ENCODE measurements around the gene EMC8. TPM values are rescaled to one million over a fixed set of nuclear protein-coding genes. Genes with fewer than 3 reads are reported as not detected.

Gene EMC8
- total RNA-seq, 1 experiment from 2014 or later, result 38.2 TPM

DNA sequence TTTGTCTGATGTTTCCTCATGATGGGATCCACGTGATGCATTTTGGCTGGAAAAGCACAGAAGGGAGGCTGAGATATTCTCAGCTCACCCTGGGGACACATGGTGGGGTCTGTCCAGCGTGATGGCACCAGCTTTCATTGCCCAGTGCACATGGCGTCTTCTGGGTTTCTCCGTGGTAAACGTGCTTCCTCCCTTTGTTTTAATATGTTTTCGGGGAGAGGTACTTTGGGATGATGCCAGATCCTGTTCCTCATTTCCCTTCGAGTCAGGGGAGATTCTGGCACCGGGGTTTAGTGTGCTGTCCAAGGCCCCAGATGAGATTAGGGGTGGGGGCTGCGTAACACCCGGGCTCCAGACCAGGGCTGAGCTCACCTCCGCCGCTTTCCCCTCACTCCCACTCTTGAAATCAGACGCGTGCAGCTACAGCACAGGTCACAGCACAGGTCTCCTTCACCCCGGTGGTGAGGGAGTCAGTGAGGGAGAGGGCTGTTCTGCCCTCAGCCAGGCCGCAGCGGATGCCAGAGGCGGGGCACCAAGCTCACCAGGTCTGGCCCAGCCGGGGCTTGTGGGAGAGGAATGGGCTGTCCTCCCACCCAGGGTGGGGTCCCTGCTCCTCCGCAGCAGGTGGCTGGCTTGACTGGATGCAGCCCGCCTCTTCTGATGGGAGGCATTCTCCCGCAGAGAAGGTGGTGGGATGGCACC is 34.0 kb upstream of the EMC8 start:
- H3K4me2 ChIP-seq, result no peak overlapping the region
- no peaks in the 10 kb centered on the region for H3K79me2 ChIP-seq (ENCODE audit: low read depth)
- no peak for DNase-seq
- H3K27ac ChIP-seq, result no peak overlapping the region
- intact Hi-C loops (cut with micrococcal nuclease; ENCODE audit: unreplicated experiment), result no loop called here
- TF ChIP-seq, protein P1, sequence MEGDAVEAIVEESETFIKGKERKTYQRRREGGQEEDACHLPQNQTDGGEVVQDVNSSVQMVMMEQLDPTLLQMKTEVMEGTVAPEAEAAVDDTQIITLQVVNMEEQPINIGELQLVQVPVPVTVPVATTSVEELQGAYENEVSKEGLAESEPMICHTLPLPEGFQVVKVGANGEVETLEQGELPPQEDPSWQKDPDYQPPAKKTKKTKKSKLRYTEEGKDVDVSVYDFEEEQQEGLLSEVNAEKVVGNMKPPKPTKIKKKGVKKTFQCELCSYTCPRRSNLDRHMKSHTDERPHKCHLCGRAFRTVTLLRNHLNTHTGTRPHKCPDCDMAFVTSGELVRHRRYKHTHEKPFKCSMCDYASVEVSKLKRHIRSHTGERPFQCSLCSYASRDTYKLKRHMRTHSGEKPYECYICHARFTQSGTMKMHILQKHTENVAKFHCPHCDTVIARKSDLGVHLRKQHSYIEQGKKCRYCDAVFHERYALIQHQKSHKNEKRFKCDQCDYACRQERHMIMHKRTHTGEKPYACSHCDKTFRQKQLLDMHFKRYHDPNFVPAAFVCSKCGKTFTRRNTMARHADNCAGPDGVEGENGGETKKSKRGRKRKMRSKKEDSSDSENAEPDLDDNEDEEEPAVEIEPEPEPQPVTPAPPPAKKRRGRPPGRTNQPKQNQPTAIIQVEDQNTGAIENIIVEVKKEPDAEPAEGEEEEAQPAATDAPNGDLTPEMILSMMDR (conservative IDR thresholded peaks at IDR 0.05), result no peak
- TF ChIP-seq EZH2 (IDR thresholded peaks at IDR 0.05; ENCODE audit: low read depth), result no peak
- no peak overlapping the region for H3K4me3 ChIP-seq
- POLR2A ChIA-PET (ENCODE audit: unreplicated experiment), result no interaction called here
- peaks cover 95% of the 10 kb centered on the region for H3K27me3 ChIP-seq (ENCODE audit: insufficient read depth, low read depth)
- no TSS peak for BruUV-seq (replicated peaks)
- CTCF ChIA-PET, result no interaction called here
- no peaks in the 10 kb centered on the region for H3K36me3 ChIP-seq (ENCODE audit: low read depth)
- H3K4me1 ChIP-seq (replicated peaks; ENCODE audit: insufficient read depth), result no peaks in the 10 kb centered on the region
- no peaks in the 10 kb centered on the region for H3K9me2 ChIP-seq (ENCODE audit: insufficient read depth)
- H3K9me3 ChIP-seq (ENCODE audit: insufficient read depth, low read depth), result no peaks in the 10 kb centered on the region
- no peaks in the 10 kb centered on the region for H3F3A ChIP-seq (ENCODE audit: insufficient read depth, low read depth)
- no peak overlapping the region for H2AFZ ChIP-seq
- H4K20me1 ChIP-seq (ENCODE audit: insufficient read depth), result no peaks in the 10 kb centered on the region

DNA sequence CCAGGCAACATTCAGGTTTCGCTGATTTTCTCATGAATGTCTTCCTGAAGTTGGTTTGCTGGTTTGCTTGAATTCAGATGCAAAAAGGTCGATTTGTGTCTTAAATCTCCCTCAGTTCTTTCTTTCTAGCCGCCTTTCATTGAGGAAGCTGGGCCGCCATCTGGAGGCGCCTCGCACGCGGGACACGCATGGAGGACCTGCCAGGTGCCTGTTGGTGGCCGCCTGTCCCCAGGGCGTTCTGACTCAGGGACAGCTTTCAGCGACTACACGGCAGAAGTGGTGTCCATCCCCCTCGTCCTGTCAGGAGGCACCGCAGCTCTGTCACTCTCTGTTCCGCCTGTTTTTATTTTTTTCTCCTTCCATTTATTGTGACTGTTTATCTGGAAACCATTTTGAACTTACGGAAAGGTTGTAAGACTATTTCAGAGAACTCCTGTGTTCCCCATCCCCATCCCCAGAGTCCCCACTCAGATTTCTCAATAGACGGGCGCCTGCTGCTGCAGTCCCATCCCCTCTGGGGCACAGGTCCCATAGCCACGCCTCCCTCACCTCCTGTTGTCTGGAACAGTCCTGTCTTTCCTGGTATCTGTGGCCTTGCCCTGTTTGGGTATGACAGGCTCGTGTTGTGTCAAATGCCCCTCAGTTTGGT is 33.4 kb upstream of the EMC8 start:
- no peaks in the 10 kb centered on the region for H3K9me3 ChIP-seq (ENCODE audit: insufficient read depth, low read depth)
- no peaks in the 10 kb centered on the region for H4K20me1 ChIP-seq (ENCODE audit: insufficient read depth)
- H3K36me3 ChIP-seq (ENCODE audit: low read depth), result no peaks in the 10 kb centered on the region
- peaks cover 94% of the 10 kb centered on the region for H3K27me3 ChIP-seq (ENCODE audit: insufficient read depth, low read depth)
- TF ChIP-seq EZH2 (IDR thresholded peaks at IDR 0.05; ENCODE audit: low read depth), result no peak
- TF ChIP-seq, protein P1 (conservative IDR thresholded peaks at IDR 0.05), result no peak
- intact Hi-C loops (cut with micrococcal nuclease; ENCODE audit: unreplicated experiment), result no loop called here
- H3F3A ChIP-seq (ENCODE audit: insufficient read depth, low read depth), result no peaks in the 10 kb centered on the region
- no peak overlapping the region for H3K4me3 ChIP-seq
- CTCF ChIA-PET, result no interaction called here
- H3K4me1 ChIP-seq (replicated peaks; ENCODE audit: insufficient read depth), result no peaks in the 10 kb centered on the region
- H3K27ac ChIP-seq, result no peak overlapping the region
- no peak overlapping the region for H3K4me2 ChIP-seq
- no peaks in the 10 kb centered on the region for H3K79me2 ChIP-seq (ENCODE audit: low read depth)
- POLR2A ChIA-PET (ENCODE audit: unreplicated experiment), result no interaction called here
- H3K9me2 ChIP-seq (ENCODE audit: insufficient read depth), result no peaks in the 10 kb centered on the region
- no peak for DNase-seq
- BruUV-seq (replicated peaks), result no TSS peak
- no peak overlapping the region for H2AFZ ChIP-seq

DNA sequence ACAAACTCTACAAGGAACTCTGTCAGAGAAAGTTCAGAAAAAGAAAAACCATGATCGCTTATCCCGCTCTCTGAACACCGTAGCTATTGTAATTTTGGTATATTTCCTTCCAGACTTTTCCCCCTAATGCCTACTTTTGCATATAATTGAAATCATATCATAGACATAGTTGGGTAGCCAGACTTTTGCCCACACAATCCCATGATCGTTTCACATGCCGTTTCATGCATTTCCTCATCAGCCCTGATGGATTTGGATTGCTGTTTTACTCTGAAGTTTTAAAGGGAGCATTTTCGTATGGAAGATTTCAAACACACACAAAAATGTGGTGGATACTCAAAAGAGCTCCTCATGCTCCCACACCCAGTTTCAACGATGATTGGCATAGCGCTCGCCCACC is 31.5 kb upstream of the EMC8 start:
- intact Hi-C loops (cut with micrococcal nuclease; ENCODE audit: unreplicated experiment), result no loop called here
- BruUV-seq (replicated peaks), result no TSS peak
- H3K79me2 ChIP-seq (ENCODE audit: low read depth), result no peaks in the 10 kb centered on the region
- H3K4me1 ChIP-seq (replicated peaks; ENCODE audit: insufficient read depth), result no peaks in the 10 kb centered on the region
- H3K27ac ChIP-seq, result no peak overlapping the region
- H3K9me3 ChIP-seq (ENCODE audit: insufficient read depth, low read depth), result no peaks in the 10 kb centered on the region
- CTCF ChIA-PET, result interaction anchor here (0.5 to 0.6 kb wide), 2 partner anchors 157 to 188 kb away, joined by 3 read pairs; no protein-coding TSS in a partner anchor
- no peaks in the 10 kb centered on the region for H4K20me1 ChIP-seq (ENCODE audit: insufficient read depth)
- H3K9me2 ChIP-seq (ENCODE audit: insufficient read depth), result no peaks in the 10 kb centered on the region
- H2AFZ ChIP-seq, result no peak overlapping the region
- no peaks in the 10 kb centered on the region for H3F3A ChIP-seq (ENCODE audit: insufficient read depth, low read depth)
- H3K27me3 ChIP-seq (ENCODE audit: insufficient read depth, low read depth), result peaks cover 94% of the 10 kb centered on the region
- no peak overlapping the region for H3K4me3 ChIP-seq
- no peak overlapping the region for H3K4me2 ChIP-seq
- TF ChIP-seq, protein P1 (conservative IDR thresholded peaks at IDR 0.05), result no peak
- TF ChIP-seq EZH2 (IDR thresholded peaks at IDR 0.05; ENCODE audit: low read depth), result no peak
- no peak for DNase-seq
- no peaks in the 10 kb centered on the region for H3K36me3 ChIP-seq (ENCODE audit: low read depth)
- POLR2A ChIA-PET (ENCODE audit: unreplicated experiment), result interaction anchor here (0.7 kb wide), 1 partner anchor 385 kb away, joined by 5 read pairs; no protein-coding TSS in a partner anchor

Data from PC-9 (cell line).